GM18868 (cell line): ENCODE data around the gene GRK6.
A peak's percentile ranks its signal among the peaks of the same experiment; 100 is the strongest.

ENCODE experiments used
- ATAC-seq: cut with Tn5 transposase; IDR thresholded peaks from one replicate; pipeline ENCODE4 v1.9.1; 2021; ENCODE audit warnings: mild to moderate bottlenecking, moderate library complexity; ENCODE audit not compliant: unreplicated experiment

GRK6 gene

DNA sequence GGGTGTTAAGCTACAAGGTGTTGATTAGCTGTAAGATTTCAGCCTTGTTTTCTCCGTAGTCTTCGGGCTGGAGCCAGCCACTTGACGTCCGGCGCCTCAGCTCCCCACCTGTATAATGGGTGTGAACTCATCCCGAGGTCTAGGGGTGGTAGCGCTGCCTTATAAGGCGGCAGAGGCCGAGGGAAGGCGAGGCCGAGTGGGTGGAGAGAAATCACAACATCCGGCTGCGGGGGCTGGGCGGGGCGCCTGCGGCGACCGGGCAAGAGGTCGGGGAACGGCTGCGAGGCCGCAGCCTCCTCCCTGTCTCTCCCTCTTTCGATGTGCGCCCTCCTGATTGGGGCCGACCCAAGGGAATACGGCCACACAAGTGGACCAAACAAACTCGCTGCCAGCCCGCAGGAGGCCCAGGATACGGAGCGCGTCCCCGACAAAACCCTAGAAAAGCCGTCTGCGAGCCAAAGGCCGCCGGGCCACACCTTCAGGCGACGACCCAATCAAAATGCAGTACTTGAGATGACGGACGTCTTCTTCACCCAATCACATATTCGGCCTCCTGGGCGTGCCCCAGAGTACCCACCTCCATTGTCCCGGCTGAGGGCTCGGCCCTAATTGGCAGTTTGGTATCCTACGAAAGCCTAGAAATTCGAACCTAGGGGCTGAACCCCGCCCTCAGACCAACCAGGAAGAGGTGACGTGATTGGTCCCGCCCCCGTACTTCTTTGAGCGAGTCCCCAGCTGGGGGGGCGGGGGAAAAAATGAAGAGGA lies 493 bp upstream of the GRK6 start:
- ATAC-seq, result peak; percentile 76

DNA sequence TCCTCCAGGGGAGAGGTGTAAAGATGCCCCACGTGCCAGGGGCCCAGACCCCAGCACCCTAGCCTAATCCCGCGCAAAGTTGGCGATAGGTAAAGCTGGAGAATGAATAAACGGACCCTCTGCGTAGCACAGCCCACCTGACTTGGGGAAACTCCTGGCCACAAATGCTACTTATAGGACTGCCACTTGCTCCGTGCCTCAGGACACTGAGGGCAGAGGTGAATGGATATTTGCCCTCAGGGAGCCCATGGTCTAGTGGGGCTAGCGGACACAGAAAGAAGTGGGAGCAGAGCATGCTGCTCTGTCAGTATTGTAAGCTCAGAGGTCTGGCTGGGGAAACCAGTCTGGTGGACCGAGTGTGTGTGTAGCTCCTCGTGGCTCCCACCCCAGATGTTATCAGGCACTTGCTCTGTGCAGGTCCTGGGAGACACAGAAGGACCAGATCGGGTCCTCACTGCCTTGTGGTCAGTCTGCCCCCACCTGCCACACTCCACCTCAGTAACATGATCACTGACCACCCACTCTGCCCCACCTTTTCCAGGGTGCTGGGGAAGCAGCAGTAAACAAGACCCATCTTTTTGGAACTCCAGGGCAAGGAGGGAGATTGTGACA lies 841 bp downstream of the GRK6 start:
- no peak for ATAC-seq

DNA sequence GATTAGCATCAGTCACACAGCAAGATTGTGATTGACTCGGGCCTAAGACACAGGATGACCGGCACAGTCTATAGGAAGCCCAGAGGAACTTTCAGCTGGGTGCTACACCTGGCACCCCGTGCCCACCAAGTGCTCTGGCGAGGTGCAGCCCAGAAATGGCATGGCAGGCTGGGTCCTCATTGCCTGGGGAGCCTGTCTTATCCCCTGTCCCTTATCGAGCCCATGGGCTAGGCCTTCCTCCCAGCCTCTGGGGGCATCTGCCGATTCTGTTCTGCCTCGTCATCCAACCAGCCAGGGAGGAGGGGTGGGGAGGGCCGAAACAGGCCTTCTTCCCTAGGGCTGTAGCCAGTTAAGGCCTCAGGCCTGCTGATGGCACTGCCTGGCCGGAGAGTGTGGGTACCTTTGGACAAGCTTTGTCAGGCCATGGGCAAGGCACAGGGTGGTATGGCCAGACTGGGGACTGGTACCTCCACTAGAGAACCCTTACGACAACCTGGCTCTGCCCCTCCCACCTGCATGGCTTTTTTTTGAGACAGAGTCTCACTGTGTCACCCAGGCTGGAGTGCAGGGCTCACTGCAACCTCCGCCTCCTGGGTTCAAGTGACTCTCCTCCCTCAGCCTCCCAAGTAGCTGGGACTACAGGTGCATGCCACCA lies 1.6 kb downstream of the GRK6 start:
- no peak for ATAC-seq

DNA sequence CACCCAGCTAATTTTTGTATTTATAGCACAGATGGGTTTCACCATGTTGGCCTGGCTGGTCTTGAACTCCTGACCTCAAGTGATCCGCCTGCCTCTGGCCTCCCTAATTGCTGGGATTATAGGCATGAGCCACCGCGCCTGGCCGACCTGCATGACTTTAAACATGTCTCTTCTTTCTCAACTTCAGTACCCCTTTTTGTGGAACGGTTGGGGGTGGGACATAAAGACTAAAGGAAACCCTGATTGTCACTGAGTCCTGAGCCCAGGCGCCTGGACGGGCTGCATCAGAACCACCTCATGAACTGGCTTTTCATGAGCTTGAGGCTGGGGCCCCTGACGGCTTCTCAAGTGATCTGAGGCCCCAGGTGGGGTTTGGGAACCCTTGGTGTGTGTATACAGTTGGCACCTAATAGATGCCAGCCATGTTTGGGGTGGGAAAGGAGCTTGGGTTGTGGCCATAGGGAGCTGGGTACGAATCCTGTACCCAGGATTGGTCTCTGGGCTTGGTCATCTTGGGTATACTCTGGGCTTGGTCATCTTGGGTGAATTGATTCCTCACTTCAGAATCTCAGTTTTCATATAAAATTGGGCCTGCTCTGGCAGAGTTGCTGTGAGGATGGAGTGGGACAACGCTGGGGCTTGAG lies 2.2 kb downstream of the GRK6 start:
- no peak for ATAC-seq

DNA sequence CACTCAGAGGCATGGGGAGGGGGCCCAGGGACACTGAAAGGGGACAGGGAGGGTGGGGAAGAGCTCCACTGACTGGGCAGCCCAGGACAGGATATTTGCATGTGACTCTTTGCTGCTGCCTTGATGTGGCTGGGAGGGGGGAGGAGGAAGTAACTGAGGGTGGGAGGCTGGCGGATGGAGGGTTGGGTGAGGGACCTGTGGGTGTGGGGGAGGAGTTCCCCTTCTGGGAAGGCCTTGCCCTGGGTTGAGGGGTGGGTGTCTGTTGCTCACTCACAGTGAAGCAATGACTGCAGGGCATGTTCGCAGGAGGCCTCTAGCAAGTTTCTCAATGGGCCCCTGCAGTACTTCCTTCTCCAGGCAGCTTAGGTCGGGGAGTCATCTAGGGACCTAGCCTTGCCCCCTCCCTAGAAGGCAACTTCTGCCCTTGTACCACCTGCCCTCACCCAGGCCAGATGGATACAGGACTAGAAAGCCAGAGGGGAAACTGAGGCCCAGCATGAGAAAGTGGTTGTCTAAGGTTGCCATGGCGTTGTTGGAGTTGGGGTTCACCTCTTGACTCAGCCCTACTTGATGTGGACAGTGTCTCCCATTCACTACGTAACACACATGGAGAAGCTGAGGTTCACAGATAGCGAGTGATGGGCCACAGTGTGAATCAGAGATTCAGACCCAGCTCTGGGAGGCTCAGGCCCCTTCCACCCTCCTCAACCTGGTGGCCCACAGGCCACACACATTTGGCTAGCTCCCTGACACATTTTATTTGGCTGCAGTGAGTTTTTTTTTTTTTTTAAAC lies 3.0 kb downstream of the GRK6 start:
- no peak for ATAC-seq

DNA sequence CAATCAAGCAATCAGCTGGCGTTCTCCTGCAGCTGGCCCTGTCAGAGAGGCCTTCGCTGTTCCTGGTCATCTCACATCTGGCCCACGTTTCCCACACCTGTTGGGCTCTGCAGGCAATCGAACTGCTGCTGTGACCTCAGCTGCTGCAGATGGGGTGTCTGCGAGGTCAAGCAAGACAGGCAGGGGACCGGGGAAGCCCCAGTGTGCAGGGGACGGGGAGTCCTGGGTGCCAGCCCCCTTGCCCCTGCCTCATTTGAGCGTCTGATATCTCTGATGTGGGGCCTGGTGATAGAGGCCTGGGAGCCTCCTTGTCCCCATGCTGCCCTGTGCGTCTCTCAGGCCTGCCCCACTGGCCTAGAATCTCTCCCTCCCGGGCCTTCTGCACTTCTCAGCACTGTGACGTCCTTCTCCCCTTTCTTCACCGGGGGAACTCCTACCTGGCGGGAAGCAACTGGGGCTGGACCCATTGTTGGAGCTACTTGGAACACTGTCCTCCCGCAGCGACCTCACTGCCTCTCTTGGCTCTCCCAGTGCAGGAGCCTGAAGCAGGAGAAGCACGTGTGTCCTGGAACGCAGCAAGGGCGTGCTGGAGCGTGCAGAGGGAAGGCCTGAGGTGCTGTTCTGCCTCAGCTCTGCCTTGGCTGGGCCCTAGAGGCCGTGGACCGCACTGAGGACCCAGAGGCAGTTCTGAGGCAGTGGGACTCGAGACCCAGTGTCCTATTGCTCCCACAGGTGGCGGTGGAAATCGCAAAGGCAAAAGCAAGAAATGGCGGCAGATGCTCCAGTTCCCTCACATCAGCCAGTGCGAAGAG lies 3.9 kb downstream of the GRK6 start:
- no peak for ATAC-seq

DNA sequence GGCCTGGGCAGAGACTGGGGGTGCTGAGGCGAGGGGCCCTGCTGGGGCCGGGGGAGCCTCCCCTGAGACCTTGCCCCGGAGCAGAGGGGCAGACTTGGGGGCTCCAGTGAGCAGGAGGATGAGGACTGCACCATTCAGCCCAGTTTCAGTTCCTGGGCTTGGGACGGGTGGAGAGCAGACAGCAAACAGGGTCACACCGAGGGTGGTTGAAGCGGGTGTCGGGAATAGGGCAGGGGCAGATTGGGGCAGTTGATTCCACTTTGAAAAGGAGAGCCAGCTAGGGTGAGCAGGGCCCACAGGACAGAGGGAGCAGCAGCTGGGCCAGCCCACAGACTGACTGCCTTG lies 4.5 kb downstream of the GRK6 start:
- no peak for ATAC-seq

DNA sequence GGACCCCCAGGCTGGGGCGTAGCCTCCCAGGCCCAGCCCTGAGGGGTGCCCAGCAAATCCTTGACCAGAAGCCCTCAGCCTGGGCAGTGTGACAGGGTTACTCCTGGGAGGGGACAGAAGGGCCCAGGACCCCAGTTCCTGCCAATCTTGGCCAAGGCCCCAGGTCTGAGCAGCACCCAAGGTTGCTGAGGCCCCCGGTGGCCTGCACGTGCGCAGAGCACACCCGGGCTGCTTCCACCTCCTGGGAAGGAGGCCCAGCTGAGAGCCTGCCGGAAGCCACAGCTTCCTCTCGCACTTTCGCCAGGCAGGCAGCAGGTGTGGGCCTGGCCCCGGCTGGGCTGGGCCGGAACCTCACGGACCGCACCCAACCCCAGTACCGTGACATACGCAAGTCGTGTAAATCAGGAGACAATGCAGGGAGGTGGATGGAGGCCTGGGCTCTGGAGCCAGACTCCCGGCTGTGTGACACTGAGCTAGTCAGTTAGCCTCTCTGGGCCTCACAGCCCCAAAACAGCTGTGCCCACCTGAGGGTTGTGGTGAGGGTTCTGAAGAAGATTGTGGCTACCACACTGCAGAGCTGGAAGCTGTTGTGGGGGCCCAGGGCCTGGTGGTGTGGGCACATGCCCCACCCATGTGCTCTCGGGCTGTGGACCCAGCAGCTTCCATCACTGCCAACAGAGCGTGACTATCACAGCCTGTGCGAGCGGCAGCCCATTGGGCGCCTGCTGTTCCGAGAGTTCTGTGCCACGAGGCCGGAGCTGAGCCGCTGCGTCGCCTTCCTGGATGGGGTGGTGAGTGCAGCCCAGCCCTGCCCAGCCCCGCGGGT lies 5.1 kb downstream of the GRK6 start:
- ATAC-seq, result peak; percentile 45

DNA sequence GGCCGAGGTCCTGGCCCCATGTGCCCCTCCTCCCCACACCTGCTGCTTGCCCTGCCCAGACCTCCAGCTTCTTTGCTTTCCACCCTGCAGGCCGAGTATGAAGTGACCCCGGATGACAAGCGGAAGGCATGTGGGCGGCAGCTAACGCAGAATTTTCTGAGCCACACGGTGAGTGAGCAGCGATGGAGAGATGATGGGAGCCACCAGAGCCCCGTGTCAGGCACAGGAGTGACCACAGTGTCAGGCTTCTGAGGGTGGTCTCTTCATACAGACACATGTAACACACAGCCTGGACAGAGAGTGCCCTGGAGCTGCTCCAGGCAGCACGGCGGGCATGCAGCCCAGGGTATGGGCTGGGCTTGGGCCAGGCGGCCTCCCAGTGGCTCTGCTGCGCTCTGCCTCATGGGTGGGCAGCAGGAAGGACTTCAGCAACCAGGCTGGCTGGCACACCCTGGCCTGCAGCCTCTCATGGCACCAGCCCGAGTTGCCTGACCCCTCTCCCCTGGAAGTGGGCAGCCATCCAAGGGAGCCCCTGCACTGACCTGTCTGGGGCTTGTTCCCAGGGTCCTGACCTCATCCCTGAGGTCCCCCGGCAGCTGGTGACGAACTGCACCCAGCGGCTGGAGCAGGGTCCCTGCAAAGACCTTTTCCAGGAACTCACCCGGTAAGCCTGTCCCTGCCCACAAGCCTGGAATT lies 5.8 kb downstream of the GRK6 start:
- no peak for ATAC-seq

DNA sequence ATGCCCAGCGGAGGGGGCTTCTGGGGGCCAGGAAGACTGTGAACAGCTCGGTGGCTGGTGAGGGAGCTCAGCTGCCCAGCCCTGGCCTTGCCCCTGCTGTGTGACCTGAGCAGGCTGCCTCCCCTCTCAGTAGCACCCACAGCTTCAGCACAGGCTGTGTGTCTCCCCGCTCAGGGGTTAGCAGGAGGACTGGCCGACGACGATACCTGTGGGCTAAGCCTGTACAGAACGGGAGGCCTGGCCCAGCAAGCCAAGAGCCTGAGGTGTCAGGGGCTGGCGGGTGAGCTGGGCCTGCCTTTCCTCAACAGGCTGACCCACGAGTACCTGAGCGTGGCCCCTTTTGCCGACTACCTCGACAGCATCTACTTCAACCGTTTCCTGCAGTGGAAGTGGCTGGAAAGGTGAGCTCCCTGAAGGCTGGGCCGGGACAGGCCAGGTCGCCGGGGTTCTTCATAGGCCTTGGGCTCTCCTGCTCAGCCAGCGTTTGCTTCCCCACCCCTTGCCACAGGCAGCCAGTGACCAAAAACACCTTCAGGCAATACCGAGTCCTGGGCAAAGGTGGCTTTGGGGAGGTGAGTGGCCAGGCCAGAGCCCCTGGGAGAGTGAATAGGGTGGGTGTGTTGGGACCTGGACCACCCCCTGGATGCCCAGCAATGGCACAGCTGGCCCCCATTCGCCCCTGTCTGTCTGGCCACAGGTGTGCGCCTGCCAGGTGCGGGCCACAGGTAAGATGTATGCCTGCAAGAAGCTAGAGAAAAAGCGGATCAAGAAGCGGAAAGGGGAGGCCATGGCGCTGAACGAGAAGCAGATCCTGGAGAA lies 6.6 kb downstream of the GRK6 start:
- ATAC-seq, result no peak

DNA sequence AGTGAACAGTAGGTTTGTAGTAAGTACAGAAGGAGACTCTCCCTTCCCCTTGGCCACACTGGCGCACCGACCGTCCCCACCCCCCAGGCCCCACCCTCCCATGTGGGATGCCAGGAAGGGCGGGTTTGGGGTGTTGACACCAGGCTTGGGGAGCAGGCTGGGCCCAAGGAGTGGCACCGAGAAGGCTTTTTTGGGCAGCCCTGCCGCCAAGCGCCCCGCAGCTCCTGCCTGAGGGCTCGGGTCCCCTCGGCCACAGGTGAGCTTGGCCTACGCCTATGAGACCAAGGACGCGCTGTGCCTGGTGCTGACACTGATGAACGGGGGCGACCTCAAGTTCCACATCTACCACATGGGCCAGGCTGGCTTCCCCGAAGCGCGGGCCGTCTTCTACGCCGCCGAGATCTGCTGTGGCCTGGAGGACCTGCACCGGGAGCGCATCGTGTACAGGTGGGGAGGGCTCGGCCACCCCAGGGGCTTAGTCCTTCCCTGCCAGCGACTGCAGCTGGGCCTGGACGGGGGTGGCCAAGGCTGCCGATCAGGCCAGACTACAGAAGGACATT lies 7.3 kb downstream of the GRK6 start:
- no peak for ATAC-seq

DNA sequence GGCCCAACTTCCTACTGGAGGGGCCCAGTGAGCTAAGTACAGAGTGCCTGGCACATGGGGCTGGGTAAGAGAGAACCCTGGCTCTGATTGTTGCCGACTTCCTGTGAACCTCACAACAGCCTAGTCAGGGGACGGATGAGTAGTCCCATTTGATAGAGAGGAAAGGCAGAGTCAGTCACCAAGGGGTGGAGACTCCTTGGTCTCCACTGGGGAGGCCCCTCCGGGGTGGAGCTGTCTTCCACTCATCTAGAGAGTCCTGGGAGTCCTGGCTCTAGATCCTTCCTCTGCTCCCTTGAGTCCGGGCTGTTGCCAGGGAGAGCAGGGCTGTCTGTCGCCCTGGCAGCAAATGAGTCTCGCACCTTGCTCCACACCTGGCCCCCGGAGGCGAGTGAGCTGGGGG lies 8.0 kb downstream of the GRK6 start:
- ATAC-seq, result no peak

DNA sequence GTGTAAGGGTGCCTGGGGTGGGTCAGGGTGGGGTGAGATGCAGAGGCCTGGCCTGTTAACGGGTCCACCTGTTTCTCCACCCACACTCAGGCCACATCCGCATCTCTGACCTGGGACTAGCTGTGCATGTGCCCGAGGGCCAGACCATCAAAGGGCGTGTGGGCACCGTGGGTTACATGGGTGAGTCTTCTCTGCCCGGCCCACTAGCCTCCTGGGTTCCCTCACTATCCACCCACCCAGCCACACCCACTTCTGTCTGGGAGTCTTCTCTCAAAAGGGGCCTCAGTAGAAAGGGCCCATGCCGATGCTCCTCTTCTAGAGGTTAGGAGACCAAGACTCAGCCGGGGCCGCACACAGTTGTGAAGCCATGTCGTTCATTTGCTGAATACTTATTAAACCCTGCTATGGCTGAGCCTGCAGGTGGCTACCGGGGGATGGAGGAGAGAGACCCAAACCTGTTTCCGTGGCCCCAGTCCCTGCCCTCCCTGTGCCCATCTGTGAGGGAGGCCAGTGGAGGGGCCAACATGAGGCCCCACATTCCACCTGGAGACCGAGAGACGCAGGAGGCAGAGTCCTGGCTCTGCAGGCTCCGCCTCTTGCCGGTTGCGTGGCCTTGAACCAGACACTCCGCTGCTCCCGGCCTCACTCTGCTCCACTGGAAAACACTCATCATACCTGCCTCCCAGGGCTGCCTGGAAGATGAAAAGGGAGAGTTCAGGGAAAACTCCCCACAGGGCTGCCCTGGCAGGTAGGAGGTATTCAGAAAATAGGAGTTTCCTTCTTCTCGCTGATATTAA lies 8.7 kb downstream of the GRK6 start:
- ATAC-seq, result no peak

DNA sequence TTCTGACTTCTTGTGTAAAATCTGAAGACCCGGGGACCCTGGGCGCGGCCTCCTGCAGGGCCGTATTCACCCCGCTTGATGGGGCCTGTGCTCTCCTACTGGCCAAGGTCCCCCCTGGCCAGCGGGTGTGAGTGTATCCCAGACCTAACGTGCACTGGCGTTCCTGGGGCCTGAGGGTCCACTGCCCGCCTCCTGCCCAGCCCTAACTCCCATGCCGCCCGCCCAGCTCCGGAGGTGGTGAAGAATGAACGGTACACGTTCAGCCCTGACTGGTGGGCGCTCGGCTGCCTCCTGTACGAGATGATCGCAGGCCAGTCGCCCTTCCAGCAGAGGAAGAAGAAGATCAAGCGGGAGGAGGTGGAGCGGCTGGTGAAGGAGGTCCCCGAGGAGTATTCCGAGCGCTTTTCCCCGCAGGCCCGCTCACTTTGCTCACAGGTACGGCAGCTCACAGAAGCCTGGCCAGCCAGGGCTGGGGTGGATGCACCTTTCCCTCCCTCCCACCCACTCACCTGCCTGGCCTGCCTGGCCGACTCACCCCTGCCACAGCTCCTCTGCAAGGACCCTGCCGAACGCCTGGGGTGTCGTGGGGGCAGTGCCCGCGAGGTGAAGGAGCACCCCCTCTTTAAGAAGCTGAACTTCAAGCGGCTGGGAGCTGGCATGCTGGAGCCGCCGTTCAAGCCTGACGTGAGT lies 9.5 kb downstream of the GRK6 start:
- ATAC-seq, result no peak

DNA sequence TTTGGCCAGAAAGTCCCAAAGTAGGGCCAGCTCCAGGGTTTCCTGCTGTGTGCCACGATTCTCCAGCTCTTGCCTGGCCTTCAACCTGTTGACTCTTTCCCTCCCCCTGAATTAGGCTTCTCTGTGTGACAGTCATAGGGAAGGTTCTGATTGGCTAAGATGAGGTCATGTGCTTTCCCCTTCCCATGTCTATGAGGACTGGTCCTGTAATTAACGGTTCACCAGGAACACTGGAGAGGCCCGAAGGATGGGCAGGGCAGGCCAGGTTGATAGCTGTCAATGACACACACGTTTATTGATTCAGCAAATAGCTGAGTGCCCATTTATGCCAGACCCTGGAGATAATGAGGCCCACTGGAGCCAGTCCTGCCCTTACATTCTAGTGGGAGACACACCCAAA lies 11.1 kb downstream of the GRK6 start:
- no peak for ATAC-seq

DNA sequence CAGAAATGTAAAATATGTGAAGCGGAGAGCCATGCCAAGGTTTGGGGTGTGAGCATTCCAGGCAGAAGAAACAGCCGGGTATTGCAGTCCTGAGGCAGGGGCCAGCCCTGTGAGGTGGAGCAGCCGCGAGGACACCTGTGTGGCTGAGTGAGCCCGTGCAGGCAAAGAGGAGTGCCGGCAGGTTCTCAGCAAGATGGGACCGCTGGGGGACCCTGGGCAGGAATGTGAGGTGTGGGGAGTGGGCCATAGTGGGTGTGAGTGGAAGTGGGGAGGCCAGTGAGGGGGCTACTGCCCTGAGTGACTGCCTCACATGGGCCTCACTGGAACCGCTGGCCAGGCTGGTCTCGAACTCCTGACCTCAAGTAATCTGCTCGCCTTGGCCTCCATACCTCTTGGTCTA lies 12.0 kb downstream of the GRK6 start:
- ATAC-seq, result no peak
